K562 (cell line): ENCODE measurements around the gene STRN3. TPM values are rescaled to one million over a fixed set of nuclear protein-coding genes. Genes with fewer than 3 reads are reported as not detected.

Experiments
- CREB3L1 ChIP-seq: fragments of 450-650 bp; IDR thresholded peaks from 2 replicates; pipeline ENCODE4 v1.6.1; 2014; ENCODE audit warnings: low read depth, mild to moderate bottlenecking, moderate library complexity, borderline replicate concordance
- HOXB6 ChIP-seq: fragments of 250-450 bp; sonication (Bioruptor Pico); IDR thresholded peaks from 2 replicates; pipeline ENCODE4 v1.5.1; 2022; ENCODE audit warnings: mild to moderate bottlenecking, borderline replicate concordance
- JUNB ChIP-seq: fragments of 450-650 bp; formaldehyde crosslinking; conservative IDR thresholded peaks from 2 replicates; pipeline ENCODE4 v1.4.0; 2020; ENCODE audit warnings: mild to moderate bottlenecking
- MAZ ChIP-seq, 2 experiments: fragments of 450-650 bp in 1 of 2; sonication (generic) in 1 of 2; formaldehyde crosslinking; IDR thresholded peaks in 1 of 2; conservative IDR thresholded peaks in 1 of 2; 2 replicates each; pipeline versions ENCODE4 v1.4.0 to v1.5.0; 2020; ENCODE audit warnings: mild to moderate bottlenecking in 1 of 2, missing genetic modification reagents in 1 of 2
- NRF1 ChIP-seq, 2 experiments: fragments of 450-650 bp; IDR thresholded peaks in 1 of 2; conservative IDR thresholded peaks in 1 of 2; 2 replicates each; pipeline ENCODE4 v1.6.1; 2014; ENCODE audit warnings: mild to moderate bottlenecking in 2 of 2
- PTRF ChIP-seq: fragments of 450-650 bp; IDR thresholded peaks from 2 replicates; pipeline ENCODE4 v1.6.1; 2016; ENCODE audit warnings: mild to moderate bottlenecking, missing genetic modification characterization, missing compliant biosample characterization
- ZNF75A ChIP-seq: fragments of 450-650 bp; formaldehyde crosslinking; IDR thresholded peaks from 2 replicates; pipeline ENCODE4 v1.4.0; 2020; ENCODE audit warnings: mild to moderate bottlenecking
- polyA plus RNA-seq, 8 experiments: library from polyadenylated mRNA; depleted of rRNA in 4 of 8; stranded (reverse) in 5 of 8; unstranded in 3 of 8; fragments of >200 nt; fragmentation: Nextera tagmentation in 2 of 8; fragmentation: Illumina TruSeq in 1 of 8; extraction: Ambion mirVana in 2 of 8; extraction: Trizol in 1 of 8; gene quantifications; 2 replicates each; pipeline versions ENCODE4 v1.2.1 to v1.2.3, GENCODE V29; 2011 to 2014; ENCODE audit warnings: inconsistent platforms in 1 of 8, missing spikeins in 1 of 8
- total RNA-seq, 7 experiments: library from RNA; depleted of rRNA in 6 of 7; stranded (reverse); fragments of >200 nt in 6 of 7; fragmentation: Illumina TruSeq in 2 of 7; extraction: Trizol in 2 of 7; gene quantifications; 2 replicates each; pipeline versions ENCODE4 v1.2.1 to v1.2.3, GENCODE V29; 2011 to 2021; ENCODE audit warnings: low replicate concordance in 1 of 7
- TF ChIP-seq, protein P1 (sequence below): fragments of 450-650 bp; formaldehyde crosslinking; IDR thresholded peaks from 2 replicates; pipeline ENCODE4 v1.4.0; 2022; ENCODE audit warnings: missing genetic modification characterization

The STRN3 gene
- total and polyA plus RNA-seq, 9 of the 15 experiments (the other 6 are each of a cell fraction or from before 2014, with no cell fraction given): 5.9 to 29.1 (median 16.0) TPM

DNA sequence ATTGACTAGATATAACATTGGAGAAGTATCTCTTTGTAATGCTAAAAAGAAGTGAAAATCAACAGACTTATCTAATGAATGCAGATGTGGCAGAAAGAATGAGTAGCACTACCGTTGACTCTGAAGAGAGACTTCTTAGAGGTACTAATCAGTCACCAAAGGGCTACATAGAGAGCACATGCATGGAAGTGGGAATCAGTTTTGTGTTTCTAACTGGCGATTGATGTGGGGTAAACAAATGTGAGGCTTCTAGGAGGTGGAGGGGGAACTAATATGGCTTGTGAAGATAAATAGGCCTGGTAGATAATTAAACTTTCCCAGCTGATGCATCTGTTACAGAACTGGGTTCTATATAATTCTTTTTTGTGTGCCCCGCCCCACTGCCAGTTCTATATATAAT, 141.3 kb downstream of the STRN3 start (continued):
- TF ChIP-seq, protein P1, sequence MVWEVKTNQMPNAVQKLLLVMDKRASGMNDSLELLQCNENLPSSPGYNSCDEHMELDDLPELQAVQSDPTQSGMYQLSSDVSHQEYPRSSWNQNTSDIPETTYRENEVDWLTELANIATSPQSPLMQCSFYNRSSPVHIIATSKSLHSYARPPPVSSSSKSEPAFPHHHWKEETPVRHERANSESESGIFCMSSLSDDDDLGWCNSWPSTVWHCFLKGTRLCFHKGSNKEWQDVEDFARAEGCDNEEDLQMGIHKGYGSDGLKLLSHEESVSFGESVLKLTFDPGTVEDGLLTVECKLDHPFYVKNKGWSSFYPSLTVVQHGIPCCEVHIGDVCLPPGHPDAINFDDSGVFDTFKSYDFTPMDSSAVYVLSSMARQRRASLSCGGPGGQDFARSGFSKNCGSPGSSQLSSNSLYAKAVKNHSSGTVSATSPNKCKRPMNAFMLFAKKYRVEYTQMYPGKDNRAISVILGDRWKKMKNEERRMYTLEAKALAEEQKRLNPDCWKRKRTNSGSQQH (CRISPR knock-in tag): no peak
- TF ChIP-seq NRF1 (conservative IDR thresholded peaks at IDR 0.05 in 1 of 2, IDR thresholded peaks at IDR 0.05 in 1 of 2) (no peak), MAZ (CRISPR knock-in tag; conservative IDR thresholded peaks at IDR 0.05 in 1 of 2, IDR thresholded peaks at IDR 0.05 in 1 of 2) (no peak), ZNF75A (CRISPR knock-in tag) (no peak), JUNB (CRISPR knock-in tag) (no peak), PTRF (tag) (no peak), CREB3L1 (no peak), HOXB6 (CRISPR knock-in tag) (no peak)
